Fibroblast of skin of abdomen (primary cell): ENCODE results near the gene PPP1R16B.
A peak's percentile ranks its signal among the peaks of the same experiment; 100 is the strongest.

Experiments
- DNase-seq: peaks from one replicate; pipeline ENCODE4 v3.0.0-alpha.2; 2013

PPP1R16B gene

DNA sequence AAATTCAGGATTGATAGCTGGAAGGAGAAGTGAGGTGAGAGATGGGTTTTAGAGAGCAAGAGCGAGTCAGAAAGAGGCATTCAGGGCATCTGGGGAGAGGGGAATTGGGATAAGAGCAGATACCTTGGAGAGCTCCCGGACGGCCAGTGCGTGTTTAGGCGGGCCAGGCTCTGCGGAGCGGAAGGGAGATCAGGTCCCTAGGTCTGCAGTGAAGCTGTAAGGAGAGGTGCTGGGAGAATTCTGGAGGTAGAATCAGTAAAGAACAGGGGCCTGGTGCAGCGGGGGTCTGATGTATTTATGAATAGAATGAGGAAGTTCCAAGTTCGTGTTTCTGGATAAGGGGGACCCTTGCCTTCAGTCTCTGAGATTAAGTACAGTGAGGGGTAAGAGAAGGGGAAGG lies 73.4 kb downstream of the PPP1R16B start:
- peak; percentile 33 for DNase-seq

DNA sequence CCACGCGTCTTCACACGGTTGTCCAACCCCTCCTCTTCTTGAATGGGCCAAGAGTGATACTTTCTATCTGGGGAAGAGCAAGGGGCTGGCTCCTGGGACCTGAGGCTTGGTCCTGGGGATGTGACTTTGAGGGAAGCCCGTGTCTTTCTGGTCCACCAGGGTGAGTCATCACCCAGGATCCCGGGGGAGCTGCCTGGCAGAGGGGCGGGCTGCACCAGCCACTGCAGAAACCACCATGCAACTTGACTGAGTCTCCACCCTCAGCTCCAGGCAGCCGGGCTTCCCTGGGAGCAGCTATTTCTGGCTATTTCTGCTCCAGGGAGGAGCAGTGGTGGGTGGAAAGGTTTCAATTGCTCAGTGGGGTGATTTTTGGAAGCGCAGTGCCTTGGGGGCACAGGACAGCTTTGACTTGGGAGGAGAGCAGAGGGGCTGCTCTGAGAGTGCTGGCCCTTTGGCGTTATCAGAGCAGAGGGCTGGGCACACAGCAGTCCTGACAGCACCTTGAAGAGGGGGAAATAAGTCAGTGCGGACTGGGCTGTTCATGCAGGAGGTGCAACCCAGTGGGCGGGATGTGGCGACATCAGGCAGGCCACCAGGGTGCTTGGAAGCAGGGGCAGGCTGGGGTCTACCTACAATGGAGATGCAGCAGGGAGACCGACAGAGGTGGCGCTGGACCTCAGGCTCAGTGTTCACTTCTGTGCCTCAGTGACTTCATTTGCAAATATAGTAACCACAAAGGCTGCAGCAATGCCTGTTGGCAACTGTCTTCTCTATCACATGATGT lies 75.6 kb downstream of the PPP1R16B start:
- DNase-seq: no peak

DNA sequence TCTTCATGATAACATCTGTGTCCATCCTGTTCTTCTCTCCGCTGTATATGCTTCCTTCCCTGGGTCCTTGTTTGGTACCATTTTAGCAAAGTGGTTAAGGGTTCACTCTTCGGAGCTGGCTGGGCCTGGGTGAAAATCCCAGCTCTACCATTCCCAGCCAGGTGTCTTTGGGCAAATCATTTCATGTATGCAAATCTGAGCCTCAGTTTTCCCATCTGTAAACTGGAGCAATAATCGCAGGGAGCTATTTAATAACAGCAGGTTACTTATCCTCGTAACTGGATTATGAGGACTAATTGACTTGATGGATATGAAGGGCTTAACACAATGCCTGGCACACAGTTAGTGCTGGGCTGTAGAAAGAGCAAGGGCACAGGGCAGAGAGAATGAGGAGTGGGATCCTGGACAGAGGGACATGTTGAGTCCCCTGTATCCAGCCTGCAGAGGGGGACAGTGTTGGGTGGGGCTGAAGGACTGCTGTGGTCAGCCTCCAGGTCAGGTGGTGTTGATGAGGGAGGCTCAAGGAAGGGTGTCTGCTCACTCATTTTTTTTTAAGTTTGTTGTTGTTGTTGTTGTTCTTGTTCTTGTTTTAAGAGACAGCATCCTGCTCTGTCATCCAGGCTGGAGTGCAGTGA lies 76.4 kb downstream of the PPP1R16B start:
- no peak for DNase-seq

DNA sequence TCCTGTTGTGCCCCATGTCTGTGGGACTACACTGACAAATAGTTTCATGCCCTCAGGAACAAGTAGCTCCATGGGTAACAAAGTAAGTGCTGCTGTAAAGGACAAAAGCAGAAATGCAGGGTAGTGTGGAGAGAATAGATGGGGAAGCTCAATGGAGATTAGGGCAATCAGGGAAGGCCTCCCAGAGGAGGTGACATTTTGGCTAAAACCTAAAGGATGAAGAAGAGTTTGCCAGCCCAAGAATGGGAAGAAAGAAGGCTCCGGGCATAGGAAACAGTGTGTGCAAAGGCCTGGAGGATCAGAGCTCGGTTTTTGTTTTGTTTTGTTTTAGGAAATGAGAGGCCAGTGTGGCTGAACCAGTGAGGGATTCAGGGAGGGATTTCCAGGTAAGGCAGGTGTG lies 77.1 kb downstream of the PPP1R16B start:
- DNase-seq: no peak

DNA sequence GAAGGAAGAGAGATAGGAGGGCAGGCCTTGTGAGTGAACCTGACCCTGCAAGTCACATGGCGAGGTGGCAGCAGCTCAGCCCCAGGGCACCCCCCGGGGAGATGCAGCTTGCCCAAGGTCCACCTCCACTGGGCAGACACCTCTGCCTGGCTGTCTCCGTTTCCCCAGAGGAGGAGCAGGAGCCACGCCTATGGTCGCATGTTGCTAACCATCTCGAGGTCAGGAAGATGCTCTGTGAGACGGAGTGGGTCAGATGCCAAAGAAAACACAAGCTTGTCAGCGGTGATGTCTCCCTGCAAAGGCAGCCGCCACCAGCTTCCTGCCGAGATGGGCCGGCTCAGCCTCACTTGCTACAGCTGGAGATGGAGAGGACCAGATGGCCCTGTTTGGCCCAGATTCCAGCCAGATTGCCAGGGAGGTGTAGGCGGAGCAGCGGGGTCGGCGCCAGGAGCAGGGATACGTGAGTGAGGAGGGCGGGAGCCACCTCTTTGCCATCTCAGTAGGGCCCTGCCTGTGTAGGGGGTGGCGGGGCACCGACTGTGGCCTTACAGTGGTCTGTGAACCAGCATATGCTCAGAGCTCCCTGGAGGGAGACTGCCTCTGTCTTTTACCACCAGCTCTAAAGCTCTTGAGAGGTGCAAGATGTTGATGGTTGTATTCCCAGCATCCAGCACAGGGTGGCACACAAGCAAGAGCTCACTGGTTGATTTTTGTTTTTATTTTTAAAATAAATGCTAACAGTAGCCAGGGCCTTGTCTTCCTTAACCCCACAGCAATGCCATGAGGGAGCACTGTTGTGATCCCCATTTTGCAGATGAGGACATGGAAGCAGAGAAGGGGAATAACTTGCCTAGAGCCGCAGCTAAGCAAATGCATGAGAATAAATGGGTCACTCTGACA lies 77.8 kb downstream of the PPP1R16B start:
- DNase-seq: no peak

DNA sequence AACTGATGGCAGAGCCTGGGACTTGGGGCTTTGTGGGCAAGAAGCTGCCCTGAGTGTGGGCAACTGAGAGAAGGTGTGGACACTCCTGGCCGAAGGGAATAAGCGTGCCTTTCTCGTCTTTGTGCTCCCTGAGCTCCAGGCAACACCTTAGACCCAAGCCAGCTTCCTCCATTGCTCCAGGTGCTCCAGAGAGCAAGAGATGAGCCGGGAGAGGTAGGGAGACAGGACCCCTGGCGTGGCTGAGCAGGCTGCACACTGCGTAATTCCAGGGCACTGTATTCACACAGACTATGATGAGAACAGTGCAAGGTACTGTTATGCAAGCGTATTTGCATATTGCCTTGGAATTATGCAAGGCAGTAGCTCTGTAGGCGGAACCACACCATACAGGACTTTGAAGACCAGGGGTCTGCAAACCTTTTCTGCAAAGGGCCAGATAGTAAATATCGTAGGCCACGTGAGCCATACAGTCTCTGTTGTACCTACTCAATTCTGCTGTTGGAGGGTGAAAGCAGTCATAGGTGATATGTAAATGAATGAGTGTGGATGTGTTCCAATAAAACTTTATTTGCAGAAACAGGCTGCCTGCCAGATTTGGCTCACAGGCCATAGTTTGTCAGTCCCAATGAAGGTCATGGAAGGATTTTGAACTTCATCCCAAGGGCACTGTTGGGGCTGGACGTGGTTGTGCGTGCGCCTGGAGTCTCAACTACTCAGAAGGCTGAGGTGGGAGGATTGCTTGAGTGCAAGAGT lies 78.7 kb downstream of the PPP1R16B start:
- no peak for DNase-seq

DNA sequence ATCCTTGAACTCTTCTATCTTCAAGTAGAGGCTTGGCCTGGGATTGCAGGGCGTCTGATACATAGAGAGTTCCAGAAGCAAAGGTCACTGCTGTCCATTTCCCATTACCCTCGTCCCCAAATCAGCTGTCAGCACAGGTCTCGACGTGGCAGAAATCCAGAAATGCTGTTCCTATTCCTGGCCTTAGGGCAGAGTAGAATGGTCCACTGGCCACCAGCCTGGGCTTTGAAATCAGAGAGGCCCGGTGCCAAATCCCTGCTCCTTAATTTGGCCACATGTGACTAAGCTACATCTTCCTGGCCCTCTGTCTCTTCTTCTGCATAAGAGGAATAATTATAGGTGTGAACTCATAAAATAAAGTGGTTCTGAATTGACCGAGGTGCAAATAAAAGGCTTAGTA lies 79.9 kb downstream of the PPP1R16B start:
- DNase-seq: no peak

DNA sequence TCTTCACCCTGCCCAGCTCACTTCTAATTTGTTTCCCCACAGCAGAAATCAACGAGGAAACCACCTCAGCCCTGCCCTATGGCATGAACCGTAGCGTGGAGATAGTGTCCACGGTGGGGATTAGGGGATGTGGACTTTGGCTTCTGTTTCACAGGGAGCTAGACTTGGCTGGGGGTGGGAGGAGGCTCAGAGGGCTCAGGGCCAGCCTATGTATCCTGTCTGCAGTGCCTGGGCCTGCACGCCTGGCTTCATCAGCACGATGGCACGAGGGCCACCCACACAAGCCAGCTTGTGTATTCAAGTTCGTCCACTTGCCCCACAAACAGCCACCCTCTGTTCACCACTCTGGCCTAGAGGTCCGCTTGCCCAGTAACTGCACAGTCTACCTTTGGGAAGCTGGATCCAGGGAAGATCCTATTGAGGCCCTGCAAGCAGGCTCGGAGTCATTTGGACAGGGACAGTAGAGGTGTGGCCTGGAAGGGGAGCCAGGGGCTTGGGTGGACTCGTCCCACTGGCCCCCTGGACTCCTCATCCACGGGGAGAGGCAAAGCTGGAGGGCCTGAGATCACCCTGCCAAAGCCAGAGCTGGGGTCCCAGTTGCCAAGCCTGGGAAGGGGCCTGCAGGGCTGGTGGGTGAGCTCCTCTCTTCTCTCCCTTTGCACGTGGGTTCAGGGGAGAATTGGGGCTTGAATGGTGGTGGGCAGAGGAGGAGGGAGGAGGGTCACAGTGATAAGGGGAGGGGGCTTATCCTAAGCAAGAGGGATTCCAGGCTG lies 82.7 kb downstream of the PPP1R16B start:
- DNase-seq: no peak

DNA sequence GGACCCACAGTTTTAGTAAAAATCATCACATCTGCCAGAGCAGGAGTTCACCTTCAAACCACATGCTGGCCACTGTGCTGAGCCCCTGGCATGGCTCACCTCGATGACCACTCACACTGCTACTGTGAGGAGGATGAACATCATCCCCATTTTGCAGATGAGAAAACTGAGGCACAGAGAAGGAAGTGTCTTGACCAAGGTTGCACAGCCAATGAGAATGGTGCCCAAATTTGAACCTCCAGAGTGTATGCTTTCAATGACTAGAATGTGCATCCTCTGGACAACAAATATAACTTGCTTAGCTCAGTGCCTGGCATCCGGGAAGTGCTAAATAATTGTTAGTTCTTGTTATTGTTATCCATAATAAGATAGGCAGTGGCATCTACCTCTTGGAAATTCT lies 83.6 kb downstream of the PPP1R16B start:
- DNase-seq: no peak

DNA sequence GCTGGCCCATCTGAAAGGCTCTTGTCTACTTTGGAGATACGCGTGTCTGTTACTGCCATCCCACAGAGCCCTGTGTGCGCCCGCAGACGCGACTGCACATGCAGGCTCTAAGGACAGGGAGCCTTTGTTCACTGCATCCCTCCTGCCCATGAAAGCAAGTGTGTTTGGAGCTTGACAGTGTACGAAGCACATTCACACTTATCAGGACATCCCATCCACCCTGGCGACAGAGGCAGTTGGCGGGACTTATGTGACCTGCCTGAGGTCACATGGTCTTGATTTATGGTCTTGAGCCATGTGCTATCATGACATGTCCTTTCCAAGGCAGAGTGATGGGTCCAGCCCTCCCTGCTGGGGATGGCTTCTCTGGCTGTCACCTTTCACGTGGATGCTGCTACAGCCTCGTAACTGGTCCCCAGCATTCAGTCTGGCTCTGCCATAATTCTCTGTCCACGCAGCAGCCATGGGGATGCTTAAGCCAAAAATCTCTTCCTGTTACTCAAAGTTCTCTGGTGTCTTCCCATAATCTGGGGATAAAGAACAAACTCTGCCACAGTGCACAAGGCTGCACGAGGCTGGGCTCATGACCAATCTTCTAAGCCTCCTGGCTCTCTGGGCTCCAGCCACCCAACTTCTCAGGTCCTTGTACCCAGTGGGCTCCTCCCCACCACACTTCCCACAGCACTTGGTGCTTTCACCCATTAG lies 84.4 kb downstream of the PPP1R16B start:
- DNase-seq: no peak

DNA sequence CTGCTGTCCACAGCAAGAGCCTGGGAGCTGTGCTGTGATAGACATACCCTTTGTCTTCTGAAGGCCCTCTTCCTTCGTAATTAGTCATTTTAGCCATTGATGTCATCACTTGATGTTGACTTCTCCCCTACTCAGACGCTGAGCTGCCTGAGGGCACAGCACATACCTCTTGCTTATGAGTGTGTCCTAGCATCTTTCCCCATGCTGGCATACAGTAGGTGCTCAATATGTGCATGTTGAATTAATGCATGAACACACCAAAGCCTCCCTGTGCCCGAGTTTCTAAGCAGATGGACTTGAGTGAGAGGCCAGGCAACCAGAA lies 85.0 kb downstream of the PPP1R16B start:
- DNase-seq: no peak

DNA sequence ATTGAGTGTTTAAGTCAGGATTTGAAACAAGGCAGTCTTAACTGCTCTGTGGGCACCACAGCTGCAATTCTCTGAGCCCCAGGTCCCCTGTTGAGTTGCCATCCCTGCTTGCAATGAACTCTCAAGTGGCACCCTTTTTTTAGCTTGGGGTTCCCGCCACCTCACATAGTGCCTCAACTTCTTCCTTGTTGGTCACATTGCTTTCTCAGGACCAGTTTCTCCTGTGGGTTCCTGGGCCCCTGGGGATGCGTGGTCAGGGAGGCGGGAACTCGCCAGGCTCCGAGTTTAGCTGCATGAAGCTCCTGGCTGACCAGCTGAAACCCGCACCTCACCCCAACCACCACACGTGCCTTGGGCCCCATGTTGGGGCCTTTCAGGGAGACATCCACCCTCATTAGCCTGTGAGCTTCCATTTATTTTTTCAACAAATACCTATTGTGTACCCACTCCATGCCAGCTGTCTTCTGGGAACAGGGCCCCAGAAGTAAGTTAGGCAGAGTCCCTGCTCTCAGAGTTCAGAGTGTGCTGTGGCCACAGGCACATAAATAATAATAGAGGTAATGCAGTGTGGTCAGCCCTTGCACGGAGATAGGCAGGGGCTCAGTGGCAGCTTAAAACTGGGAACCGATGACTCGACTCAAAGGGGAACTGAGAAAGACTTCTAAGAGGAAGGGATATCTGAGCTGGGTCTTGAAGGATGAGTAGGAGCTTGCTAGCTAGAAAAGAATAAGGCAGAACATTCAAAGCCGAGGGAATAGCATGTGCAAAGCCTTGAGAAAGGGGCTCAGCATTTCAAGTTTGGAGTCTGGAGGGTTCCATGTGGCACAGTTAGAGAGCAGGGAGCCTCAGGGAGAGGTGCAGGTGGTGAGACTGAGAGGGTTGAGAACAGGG lies 86.8 kb downstream of the PPP1R16B start:
- no peak for DNase-seq

DNA sequence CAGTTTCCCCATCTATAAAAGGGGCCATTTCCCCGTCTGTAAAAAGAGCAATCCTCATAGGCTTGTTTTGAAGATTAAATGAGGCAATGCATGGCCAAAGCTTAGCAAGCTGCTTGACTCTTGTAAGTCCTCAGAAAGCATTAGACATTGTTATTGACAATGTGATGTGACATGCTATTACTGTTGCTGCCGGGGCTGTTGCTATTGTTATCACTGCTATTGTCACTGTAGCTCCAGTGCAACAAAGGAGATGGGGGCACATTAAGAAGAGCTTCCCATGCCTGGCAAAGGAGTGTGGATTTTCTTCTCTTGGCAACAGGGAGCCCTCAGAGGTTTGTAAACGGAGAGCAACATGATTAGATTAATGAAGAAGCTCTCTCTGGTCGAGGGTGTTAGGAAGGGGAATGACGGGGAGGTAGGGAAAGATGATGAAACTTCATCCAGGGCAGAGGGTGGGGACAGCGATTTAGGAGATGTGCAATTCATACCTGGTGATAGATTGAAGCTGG lies 87.6 kb downstream of the PPP1R16B start:
- no peak for DNase-seq

DNA sequence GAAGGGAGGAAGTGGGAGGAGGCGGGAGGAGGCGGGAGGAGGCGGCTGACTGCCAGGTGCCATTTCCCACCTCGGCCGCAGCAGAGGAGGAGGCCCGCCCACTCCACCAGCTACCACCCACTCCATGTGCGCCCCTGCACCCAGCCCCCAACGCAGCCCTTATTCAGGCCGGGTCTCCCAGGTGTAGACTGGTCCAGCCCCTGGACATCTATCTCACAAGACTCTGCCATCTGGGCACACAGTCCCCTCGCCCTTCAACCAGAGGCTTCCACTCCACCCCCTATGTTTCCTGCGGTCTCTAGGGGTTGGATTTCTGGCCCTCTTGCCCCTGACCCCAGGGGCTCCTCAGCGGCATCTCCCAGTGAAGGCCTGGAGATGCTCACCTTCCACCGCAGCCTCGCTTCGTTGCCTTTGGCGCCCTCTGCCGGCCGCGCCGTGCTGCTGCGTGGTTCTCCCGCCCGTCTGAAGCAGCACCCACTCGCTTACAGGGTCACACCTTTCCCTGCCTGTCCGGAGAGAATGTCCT lies 88.1 kb downstream of the PPP1R16B start:
- DNase-seq: peak; percentile 26

DNA sequence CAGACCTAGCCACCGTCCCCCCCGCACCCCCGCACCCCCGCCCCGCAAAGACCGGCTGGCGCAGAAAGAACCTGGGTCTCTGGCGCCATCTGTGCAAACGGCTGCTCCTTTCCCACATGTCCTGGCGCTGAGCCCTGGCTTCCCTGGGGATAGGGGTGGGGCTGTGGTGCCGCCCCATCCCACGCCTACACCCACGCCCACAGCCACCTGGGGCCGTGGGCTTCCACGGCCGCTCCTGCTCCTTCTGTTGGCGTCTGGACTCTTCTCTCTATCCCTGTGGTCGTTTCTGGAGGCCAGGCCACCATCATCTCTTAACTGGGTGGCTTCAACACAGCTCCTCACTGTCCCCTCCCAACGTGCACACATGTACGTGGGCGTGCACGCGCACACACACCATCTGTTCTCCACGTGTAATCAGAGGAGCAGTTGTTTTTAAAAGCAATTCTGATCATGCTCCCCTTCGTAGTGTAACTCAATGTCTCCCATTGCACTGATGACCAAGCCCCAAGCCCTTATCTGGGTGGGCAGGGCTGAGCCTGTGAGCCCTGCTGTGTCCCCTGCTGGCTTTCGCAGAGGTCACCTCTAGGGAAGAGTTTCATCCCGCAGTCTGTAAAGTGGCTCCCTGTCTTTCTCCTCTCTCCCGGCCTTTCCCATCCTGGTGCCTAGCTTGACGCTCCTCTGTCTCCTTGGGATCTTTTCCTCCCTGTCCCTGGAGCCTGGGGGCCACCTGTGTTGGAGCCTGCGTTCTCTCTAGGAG lies 88.8 kb downstream of the PPP1R16B start:
- DNase-seq: no peak

DNA sequence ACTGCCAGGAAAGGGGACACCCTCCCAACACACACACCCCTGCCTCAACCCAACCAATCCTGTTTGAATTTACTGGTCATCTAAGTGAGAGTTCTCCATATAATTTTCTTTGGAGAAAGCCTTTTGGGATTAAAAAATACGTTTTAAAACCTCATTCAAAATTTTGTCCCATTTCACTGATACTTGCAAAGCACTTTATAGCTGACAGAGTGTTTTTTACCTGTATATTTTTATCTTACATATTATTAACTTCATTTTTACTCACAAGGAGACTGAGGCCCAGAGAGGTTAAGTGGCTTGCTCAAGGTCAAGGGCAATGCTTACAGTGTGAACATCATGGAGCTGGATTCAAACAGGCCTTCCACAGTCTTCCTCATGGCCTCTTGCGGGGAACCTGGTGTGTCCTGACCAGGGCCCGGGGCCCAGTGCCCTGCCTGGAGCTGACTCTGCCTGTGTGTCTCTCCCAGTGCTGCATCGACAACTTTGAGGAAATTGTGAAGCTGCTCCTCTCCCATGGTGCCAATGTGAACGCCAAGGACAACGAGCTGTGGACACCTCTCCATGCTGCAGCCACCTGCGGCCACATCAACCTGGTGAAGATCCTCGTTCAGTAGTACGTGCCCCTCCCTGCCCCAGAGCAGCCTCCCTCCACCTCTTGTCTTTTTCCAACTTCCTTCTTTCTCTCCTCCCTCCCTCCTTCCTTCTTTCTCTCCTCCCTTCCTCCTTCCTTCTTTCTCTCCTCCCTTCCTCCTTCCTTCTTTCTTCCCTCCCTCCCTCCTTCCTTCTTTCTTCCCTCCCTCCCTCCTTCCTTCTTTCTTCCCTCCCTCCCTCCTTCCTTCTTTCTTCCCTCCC lies 89.8 kb downstream of the PPP1R16B start:
- no peak for DNase-seq

DNA sequence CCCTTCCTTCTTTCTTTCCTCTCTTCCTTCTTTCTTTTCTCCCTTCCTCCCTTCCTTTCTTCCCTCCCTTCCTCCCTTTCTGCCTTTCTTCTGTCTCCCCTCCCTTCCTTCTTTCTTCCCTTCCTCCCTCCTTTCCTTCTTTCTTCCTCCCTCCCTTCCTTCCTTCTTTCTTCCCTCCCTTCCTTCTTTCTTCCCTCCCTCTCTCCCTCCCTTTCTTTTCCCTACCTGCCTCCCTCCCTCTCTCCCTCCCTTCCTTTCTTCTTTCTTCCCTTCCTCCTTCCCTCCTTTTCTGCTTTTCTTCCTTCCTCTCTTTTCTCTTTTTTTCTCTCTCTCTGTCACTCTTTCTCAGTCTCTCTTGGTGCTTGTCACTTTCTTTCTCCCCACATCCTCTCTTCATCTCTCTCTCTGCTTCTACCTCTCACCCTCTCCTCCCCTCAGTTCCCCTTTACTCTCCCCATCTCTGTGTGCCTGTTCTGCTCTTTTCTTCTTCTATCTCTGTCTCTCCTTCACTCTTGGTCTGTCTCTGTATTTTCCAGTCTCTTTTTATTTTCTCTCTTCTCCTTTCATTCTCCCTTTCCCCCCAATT lies 90.6 kb downstream of the PPP1R16B start:
- no peak for DNase-seq

DNA sequence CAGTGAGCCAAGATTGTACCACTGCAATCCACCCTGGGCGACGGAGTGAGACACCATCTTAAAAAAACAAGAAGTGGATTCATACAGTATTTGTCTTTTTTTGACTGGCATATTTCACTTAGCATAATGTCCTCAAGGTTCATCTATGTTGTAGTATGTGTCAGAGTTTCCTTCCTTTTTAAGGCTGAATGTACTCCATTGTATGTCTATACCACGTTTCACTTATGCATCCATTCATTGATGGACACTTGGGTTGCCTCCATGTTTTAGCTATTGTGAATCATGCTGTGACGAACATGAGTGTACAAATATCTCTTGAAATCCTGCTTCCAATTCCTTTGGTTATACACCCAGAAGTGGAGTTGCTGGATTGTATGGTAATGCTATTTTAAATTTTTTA lies 91.8 kb downstream of the PPP1R16B start:
- DNase-seq: no peak
